Ishikawa (cell line): ENCODE data around the gene HABP4.

ENCODE experiments used
- CEBPB ChIP-seq: IDR thresholded peaks from 2 replicates; pipeline ENCODE4 v1.6.1; 2012
- CREB1 ChIP-seq: IDR thresholded peaks from 2 replicates; pipeline ENCODE4 v1.6.1; 2012; ENCODE audit warnings: low read depth
- EGR1 ChIP-seq: IDR thresholded peaks from 2 replicates; pipeline ENCODE4 v1.6.1; 2012
- EP300 ChIP-seq: IDR thresholded peaks from 2 replicates; pipeline ENCODE4 v1.6.1; 2012; ENCODE audit warnings: borderline replicate concordance
- FOXM1 ChIP-seq: IDR thresholded peaks from 2 replicates; pipeline ENCODE4 v1.6.1; 2012; ENCODE audit warnings: low read depth, borderline replicate concordance
- MAX ChIP-seq: IDR thresholded peaks from 2 replicates; pipeline ENCODE4 v1.6.1; 2012
- NFIC ChIP-seq: IDR thresholded peaks from 2 replicates; pipeline ENCODE4 v1.6.1; 2012
- RAD21 ChIP-seq: IDR thresholded peaks from 2 replicates; pipeline ENCODE4 v1.6.1; 2012; ENCODE audit warnings: low read depth
- REST ChIP-seq: IDR thresholded peaks from 2 replicates; pipeline ENCODE4 v1.6.1; 2012; ENCODE audit warnings: low read depth, mild to moderate bottlenecking
- TAF1 ChIP-seq: IDR thresholded peaks from 2 replicates; pipeline ENCODE4 v1.6.1; 2012; ENCODE audit warnings: low read depth, mild to moderate bottlenecking
- YY1 ChIP-seq: IDR thresholded peaks from 2 replicates; pipeline ENCODE4 v1.6.1; 2012; ENCODE audit warnings: low read depth
- TF ChIP-seq, protein P1 (sequence below): IDR thresholded peaks from 2 replicates; pipeline ENCODE4 v1.6.1; 2012

DNA sequence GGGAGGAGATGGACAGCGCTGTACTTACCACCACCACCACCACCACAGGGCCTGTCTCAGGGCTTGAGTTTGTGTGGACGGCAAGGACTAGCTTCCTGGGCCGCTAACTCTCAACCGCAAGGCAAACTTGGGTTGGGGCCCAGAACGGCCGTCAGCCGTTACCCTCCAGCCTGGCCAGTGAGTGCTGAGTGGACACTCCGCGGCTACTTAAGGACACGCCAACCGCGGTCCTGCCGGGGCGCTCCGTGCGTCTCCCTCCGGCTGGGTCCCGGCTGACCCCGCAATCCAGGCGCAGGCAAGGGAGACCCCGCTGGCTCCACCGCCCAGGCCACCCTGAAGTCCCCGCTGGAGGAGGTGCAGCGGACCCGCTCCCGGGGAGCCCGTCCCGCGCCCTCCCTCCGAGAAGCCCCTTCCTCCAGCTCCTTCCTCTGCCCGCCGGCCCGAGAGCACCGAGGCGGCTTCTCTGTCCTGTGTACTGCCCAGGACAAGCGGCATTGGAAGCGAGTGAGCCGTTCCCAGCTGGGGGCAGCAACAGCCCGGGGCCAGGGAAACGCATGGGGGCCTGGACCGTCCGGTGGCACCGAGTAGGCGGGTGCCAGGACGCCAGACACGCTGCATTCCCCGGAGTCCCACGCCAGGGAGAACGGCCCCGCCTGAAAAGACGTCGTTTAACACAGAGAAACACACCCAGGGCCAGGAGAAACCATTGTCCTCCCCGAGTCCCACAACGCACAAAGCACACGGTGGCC is 46.6 kb downstream of the HABP4 start:
- no peak for TF ChIP-seq REST
- TF ChIP-seq, protein P1, sequence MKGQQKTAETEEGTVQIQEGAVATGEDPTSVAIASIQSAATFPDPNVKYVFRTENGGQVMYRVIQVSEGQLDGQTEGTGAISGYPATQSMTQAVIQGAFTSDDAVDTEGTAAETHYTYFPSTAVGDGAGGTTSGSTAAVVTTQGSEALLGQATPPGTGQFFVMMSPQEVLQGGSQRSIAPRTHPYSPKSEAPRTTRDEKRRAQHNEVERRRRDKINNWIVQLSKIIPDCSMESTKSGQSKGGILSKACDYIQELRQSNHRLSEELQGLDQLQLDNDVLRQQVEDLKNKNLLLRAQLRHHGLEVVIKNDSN, result no peak
- no peak for TF ChIP-seq TAF1
- no peak for TF ChIP-seq CREB1
- no peak for TF ChIP-seq EGR1
- TF ChIP-seq MAX, result no peak
- TF ChIP-seq NFIC, result no peak
- no peak for TF ChIP-seq CEBPB
- no peak for TF ChIP-seq RAD21
- no peak for TF ChIP-seq EP300
- no peak for TF ChIP-seq YY1
- TF ChIP-seq FOXM1, result no peak
